Sigmoid colon (tissue), 4 donors: ENCODE measurements around the gene PALB2.

Experiments used
- CTCF ChIP-seq, 4 experiments: fragments of 450-650 bp in 3 of 4; fragments of 200-600 bp in 1 of 4; IDR thresholded peaks; one replicate each; pipeline ENCODE4 v1.5.1; 2016 to 2019; ENCODE audit warnings: antibody characterized with exemption in 4 of 4, mild to moderate bottlenecking in 3 of 4, moderate library complexity in 2 of 4
- EP300 ChIP-seq, 4 donors: sonication (generic); formaldehyde crosslinking; IDR thresholded peaks; one replicate each; pipeline ENCODE4 v1.6.1; 2017; ENCODE audit warnings: antibody characterized with exemption in 4 of 4
- POLR2A ChIP-seq, 2 donors: fragments of 450-650 bp; IDR thresholded peaks; one replicate each; pipeline ENCODE4 v1.6.1; 2016; ENCODE audit warnings: antibody characterized with exemption in 2 of 2, mild to moderate bottlenecking in 2 of 2, moderate library complexity in 2 of 2

- TF ChIP-seq EP300 (IDR thresholded peaks at IDR 0.05) (no peak), CTCF (IDR thresholded peaks at IDR 0.05) (no peak), POLR2A (IDR thresholded peaks at IDR 0.05) (no peak)
These were observed 74.4 kb downstream of the PALB2 start for GRCh38 chr16:23566724-23567123.
